Measurements from ENCODE around the gene RPRD1B. TPM values are rescaled to one million over a fixed set of nuclear protein-coding genes. Genes with fewer than 3 reads are reported as not detected.

Gene RPRD1B
- total and polyA plus RNA-seq, 4 donors: 5.8 to 34.3 (median 29.4) TPM

- Histone ChIP-seq H3K9ac (ENCODE audit: low read depth in 1 of 2, low read length in 2 of 2) (peak overlapping the region; percentile 73 to 87), H3K27me3 (ENCODE audit: control insufficient read depth in 4 of 4, insufficient read depth in 4 of 4, low read length in 3 of 4) (no peaks in the 10 kb centered on the region), H3K4me3 (ENCODE audit: low read depth in 1 of 3, low read length in 3 of 3) (peak overlapping the region; percentile 86 to 100 (median 88)), H3K27ac (ENCODE audit: low read depth in 1 of 2, low read length in 2 of 2) (peak overlapping the region; percentile 97 to 98), H3K9me3 (ENCODE audit: control insufficient read depth in 4 of 4, low read length in 3 of 4) (no peaks in the 10 kb centered on the region), H3K4me1 (ENCODE audit: control insufficient read depth in 4 of 4, insufficient read depth in 4 of 4, low read length in 3 of 4) (peaks cover 10 to 48% (median 36%) of the 10 kb centered on the region in 4 donors), H3K36me3 (ENCODE audit: control insufficient read depth in 4 of 4, insufficient read depth in 3 of 4, low read depth in 1 of 4, low read length in 3 of 4) (peaks cover 0 to 3% (median under 1%) of the 10 kb centered on the region in 4 donors)
- WGBS: 24% methylated on average over 28 of the region's 28 CpGs
- TF ChIP-seq REST (IDR thresholded peaks at IDR 0.05) (no peak), TAF1 (conservative IDR thresholded peaks at IDR 0.05) (no peak), HNF4A (conservative IDR thresholded peaks at IDR 0.05) (no peak), GABPA (IDR thresholded peaks at IDR 0.05 in 1 of 2, conservative IDR thresholded peaks at IDR 0.05 in 1 of 2) (no peak), FOXA1 (IDR thresholded peaks at IDR 0.05) (no peak), RXRA (IDR thresholded peaks at IDR 0.05) (no peak), HNF4G (IDR thresholded peaks at IDR 0.05) (no peak), JUND (IDR thresholded peaks at IDR 0.05) (no peak), NR2F2 (IDR thresholded peaks at IDR 0.05) (no peak), YY1 (IDR thresholded peaks at IDR 0.05) (no peak), MAX (IDR thresholded peaks at IDR 0.05) (no peak)
- TF ChIP-seq, protein P1, sequence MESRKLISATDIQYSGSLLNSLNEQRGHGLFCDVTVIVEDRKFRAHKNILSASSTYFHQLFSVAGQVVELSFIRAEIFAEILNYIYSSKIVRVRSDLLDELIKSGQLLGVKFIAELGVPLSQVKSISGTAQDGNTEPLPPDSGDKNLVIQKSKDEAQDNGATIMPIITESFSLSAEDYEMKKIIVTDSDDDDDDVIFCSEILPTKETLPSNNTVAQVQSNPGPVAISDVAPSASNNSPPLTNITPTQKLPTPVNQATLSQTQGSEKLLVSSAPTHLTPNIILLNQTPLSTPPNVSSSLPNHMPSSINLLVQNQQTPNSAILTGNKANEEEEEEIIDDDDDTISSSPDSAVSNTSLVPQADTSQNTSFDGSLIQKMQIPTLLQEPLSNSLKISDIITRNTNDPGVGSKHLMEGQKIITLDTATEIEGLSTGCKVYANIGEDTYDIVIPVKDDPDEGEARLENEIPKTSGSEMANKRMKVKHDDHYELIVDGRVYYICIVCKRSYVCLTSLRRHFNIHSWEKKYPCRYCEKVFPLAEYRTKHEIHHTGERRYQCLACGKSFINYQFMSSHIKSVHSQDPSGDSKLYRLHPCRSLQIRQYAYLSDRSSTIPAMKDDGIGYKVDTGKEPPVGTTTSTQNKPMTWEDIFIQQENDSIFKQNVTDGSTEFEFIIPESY (IDR thresholded peaks at IDR 0.05): no peak
- peak; percentile 38 for DNase-seq (ENCODE audit: low spot score)
Observed at GRCh38 chr20:38032585-38033329, 789 bp upstream of the RPRD1B start.

DNA sequence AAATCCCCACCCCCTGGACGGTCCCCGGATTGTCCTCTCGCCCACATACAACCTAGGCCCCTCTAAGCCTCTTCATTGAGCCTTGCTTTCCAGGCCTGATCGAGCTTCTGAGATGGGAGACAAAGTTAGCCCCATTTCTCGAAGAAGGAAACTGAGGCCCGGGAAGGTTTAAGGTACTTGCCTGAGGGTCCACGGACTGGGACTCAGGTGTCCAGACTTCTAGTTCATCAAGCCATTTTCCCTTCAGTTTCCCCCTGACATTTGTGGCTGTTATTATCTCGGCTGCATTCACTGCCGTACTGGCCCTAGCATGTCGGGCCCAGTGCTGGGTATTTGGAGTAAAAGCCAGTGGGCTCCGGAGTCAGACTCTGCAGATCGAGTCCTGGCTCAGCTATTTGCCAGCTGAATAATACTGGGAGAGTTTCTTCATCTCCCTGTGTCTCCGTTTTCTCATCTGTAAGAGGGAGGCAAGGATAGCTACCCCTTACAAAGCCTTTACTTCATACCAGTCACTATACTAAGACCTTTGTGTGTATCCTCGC lies 633 bp downstream of the RPRD1B start:
- Histone ChIP-seq H3K27ac (ENCODE audit: low read depth in 1 of 2, low read length in 2 of 2) (peak overlapping the region; percentile 97 to 98), H3K36me3 (ENCODE audit: control insufficient read depth in 4 of 4, insufficient read depth in 3 of 4, low read depth in 1 of 4, low read length in 3 of 4) (peaks cover 0 to 3% (median under 1%) of the 10 kb centered on the region in 4 donors), H3K9ac (ENCODE audit: low read depth in 1 of 2, low read length in 2 of 2) (peak overlapping the region; percentile 87 to 99), H3K4me1 (ENCODE audit: control insufficient read depth in 4 of 4, insufficient read depth in 4 of 4, low read length in 3 of 4) (peaks cover 10 to 52% (median 36%) of the 10 kb centered on the region in 4 donors), H3K27me3 (ENCODE audit: control insufficient read depth in 4 of 4, insufficient read depth in 4 of 4, low read length in 3 of 4) (no peaks in the 10 kb centered on the region), H3K9me3 (ENCODE audit: control insufficient read depth in 4 of 4, low read length in 3 of 4) (no peaks in the 10 kb centered on the region), H3K4me3 (ENCODE audit: low read depth in 1 of 3, low read length in 3 of 3) (peak overlapping the region; percentile 86 to 100 (median 88))
- DNase-seq (ENCODE audit: low spot score): peak; percentile 38
- 6% methylated on average over 14 of the region's 14 CpGs for WGBS
- TF ChIP-seq FOXA2 (IDR thresholded peaks at IDR 0.05) (no peak), FOXA1 (IDR thresholded peaks at IDR 0.05) (no peak), MAX (IDR thresholded peaks at IDR 0.05) (no peak), JUND (IDR thresholded peaks at IDR 0.05) (no peak), RXRA (IDR thresholded peaks at IDR 0.05) (no peak), RAD21 (IDR thresholded peaks at IDR 0.05) (no peak), GABPA (IDR thresholded peaks at IDR 0.05 in 1 of 2, conservative IDR thresholded peaks at IDR 0.05 in 1 of 2) (no peak), CTCF (IDR thresholded peaks at IDR 0.05; ENCODE audit: low read depth, low read length, missing input control) (no peak), HNF4G (IDR thresholded peaks at IDR 0.05) (no peak), ATF3 (IDR thresholded peaks at IDR 0.05) (no peak), EGR1 (IDR thresholded peaks at IDR 0.05; ENCODE audit: low read depth in 2 of 2) (no peak), NR2F2 (IDR thresholded peaks at IDR 0.05) (no peak), SP1 (IDR thresholded peaks at IDR 0.05) (no peak), HNF4A (conservative IDR thresholded peaks at IDR 0.05) (no peak), YY1 (IDR thresholded peaks at IDR 0.05) (no peak)
- TF ChIP-seq, protein P1 (IDR thresholded peaks at IDR 0.05): no peak
